Bone marrow (tissue), 2 donors: ENCODE data around the gene RPL7A.
A peak's percentile ranks its signal among the peaks of the same experiment; 100 is the strongest.
"Not testable (repeated sequence)": the region's sequence is repeated elsewhere in the genome, so short reads cannot be mapped to it uniquely, and the experiment has no call there.

Experiments
- DNase-seq, 2 donors: peaks; one replicate each; lab custom pipeline; 2025; lab: John Stamatoyannopoulos, UW

Gene RPL7A

DNA sequence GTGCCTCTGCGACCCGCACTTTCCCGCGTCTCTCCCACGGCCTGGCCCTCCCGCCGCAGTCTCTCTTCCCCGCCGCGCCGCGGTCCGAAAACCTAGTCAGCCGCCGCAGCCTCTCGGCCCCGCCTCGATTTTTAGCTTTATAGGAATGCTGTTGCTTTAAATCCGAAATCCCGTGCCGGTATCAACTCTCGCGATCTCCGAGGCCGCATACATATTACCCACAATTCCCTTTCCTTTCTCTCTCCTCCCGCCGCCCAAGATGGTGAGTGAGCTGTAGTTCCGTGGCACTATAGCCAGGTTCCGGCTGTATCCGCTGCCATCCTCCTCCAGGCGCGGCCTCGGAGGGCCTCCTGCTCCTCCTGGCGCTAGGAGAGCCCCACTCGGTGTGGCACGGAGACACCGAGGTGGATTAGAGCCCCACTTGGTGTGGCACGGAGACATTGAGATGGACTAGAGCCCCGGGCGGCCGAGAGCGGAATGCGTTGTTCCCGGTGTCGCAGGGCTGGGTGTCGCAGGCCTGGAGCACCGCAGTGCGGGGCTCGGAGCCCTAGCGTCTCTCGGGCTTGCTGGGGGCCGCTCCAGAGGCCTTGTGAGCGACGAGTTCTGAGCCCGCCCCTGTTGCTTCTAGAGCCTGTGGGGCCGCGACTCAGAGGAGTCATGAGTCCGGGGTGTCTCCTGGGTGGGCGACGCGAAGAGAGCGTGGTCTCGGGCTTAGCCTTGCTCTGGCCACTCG lies at the start of gene RPL7A, which contains the start of gene MED22:
TSS of gene RPL7A (plus strand) at position 234 of the 733 bp plus-strand sequence. CDS start at position 260, 26 bp downstream.
TSS of gene MED22 (minus strand) at position 147 of the 733 bp plus-strand sequence. CDS start 1,469 bp downstream, outside the sequence.
- peak; percentile 80 to 94 for DNase-seq

GRCh38 chr9:133299996-133300395 lies 48.0 kb upstream of the RPL7A start:
- DNase-seq = not testable (repeated sequence)

DNA sequence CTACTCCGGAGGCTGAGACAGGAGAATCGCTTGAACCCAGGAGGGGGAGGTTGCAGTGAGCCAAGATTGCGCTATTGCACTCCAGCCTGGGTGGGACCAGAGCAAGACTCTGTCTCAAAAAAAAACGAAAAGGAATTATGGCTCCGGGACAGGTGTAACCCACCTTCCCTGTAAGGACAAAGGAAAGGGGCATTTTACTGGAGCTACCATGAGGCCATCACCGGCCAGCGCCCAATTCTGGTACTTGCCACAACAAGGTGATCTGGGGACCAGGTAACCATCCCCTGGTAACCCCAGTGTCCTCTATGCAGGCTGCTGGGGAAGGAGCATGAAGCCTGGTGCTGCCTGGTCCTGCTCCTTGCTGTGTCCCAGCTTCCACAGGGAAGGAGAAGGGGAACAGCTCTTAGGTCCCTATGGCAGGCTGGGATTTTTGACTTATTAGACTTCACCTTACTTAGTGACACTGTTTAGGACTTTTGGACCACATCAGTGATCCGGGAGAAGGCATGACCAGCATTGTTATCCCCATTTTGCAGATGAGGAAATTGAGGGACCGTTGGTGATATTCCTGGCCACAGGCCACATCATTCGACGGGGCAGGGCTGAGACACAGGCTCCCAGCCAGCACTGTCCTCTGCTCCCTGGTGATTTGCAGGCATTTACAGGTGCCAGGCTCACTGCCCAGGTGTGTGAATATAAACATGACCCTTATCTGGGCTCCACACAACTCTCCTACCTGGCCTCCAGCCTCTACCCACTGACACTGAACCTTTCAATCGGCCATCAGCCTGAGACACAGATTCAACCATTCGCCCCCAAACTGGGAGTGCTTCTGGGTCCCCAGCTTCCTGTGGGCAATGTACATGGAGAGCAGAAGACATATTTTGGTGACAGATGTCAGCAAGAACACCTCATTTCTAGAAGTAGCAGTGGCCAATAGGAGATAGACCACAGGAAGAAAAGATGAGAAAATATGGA lies 46.5 kb upstream of the RPL7A start:
- no peak for DNase-seq

GRCh38 chr9:133303266-133304157 lies 44.5 kb upstream of the RPL7A start:
- no peak for DNase-seq

DNA sequence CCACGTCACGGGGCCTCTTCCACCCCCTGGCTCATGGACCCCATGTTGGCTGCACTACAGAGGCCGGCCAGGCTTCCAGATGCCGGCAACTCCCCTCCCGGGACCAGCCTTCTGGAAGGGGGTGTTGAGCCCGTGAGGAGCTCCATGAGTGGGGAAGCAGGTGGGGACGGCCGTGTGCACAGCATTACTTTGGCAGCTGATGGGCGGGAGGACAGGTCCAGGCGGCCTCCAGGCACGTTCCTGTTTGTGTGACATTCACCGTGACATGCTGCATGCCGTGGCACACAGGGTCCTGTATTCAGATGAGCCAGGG lies 43.9 kb upstream of the RPL7A start:
- no peak for DNase-seq

DNA sequence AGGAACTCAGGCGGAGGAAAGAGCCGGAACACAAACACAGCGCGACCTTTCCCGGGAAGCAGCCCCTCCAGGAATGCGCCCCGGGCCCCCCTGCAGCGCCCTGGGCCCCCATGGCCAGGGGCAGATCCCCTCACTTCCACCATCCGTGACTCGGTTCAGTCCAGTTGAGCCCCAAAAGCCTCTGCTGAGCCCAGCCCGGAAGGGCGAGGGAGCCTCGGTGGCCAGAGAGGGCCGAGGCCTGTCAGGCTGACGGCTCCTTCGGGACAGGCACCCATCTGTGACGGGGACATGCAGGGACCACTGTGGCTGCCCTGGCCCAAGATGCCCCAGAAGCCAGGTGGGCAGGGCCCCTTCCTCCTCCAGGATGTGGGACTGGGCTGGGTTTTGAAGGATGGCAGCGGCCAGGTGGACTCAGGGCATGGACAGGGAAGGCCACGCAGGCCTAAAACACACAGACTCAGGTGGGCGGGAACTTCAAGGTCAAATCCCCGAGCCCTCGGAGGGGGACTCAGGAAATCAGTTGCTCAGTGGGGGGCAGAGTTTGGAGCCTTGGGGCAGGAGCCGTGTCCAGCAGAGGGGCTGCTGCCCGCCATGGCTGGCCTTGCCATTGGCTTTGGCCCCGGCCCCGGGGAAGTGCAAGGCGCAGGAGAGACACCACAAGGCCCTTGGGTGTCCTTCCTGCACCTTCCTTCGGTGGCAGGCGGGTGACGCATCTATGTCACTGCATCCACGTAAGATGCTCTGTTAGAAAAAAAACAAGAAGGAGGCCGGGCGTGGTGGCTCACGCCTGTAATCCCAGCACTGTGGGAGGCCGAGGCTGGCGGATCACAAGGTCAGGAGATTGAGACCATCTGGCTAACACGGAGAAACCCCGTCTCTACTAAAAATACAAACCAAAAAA lies 43.3 kb upstream of the RPL7A start:
- no peak for DNase-seq

DNA sequence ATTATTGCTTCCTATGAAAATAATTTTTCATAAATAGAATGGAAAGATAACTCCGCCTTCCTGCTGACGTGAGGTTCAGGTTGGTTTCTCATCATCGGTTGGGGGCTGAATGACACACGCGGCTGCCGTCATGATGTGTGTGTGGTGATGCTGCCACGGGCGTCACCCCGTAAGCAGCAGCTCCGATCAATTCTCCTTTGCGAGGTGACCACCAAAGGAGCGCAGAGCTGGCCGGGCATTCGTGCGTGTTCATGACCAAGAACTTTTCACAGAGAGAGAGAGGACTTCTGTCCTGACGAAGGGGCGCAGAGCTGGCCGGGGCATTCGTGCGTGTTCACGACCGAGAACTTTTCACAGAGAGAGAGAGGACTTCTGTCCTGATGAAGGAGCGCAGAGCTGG lies 42.3 kb upstream of the RPL7A start:
- no peak for DNase-seq

GRCh38 chr9:133306242-133307204 lies 41.5 kb upstream of the RPL7A start:
- DNase-seq = no peak

- no peak for DNase-seq
These were observed 40.7 kb upstream of the RPL7A start for GRCh38 chr9:133307301-133307700.

DNA sequence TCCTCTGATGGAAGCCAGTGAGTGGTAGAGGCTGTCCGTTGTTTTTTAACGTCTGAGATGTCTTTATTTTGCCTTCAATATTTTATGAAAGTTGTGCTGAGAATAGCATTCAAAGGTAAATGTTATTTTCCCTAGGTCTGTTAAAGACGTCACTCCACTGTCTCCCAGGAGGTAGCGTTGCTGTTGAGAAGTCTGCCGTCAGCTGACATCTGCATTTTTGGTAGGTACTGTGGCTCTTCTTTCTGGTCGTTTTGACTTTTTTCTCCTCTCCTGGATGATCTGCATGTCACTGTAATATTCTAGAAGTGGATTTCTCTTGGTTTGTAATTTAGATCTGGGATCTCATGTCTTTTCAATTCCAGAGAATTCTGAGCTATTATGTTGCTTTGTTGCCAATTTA lies 38.4 kb upstream of the RPL7A start:
- DNase-seq = no peak

GRCh38 chr9:133315997-133316396 lies 32.0 kb upstream of the RPL7A start:
- no peak for DNase-seq

DNA sequence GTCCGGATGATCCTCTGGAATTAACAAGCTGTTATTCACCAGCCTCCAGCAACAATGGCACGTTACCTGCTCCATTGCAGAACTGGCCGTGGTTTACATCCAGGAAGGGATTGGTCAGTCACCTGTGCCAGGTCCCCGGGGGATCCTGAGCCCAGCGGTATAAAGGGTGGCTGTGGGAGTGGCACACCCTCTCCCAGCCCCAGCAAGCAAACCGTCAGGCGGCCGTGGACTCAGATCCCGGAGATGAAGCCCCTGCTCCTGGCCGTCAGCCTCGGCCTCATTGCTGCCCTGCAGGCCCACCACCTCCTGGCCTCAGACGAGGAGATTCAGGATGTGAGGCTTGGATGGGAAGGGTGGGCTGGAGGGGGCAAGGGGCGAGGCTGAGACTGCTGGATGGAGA lies 30.5 kb upstream of the RPL7A start:
- DNase-seq = not testable (repeated sequence)

GRCh38 chr9:133320421-133320881 lies 27.6 kb upstream of the RPL7A start:
- DNase-seq = no peak

DNA sequence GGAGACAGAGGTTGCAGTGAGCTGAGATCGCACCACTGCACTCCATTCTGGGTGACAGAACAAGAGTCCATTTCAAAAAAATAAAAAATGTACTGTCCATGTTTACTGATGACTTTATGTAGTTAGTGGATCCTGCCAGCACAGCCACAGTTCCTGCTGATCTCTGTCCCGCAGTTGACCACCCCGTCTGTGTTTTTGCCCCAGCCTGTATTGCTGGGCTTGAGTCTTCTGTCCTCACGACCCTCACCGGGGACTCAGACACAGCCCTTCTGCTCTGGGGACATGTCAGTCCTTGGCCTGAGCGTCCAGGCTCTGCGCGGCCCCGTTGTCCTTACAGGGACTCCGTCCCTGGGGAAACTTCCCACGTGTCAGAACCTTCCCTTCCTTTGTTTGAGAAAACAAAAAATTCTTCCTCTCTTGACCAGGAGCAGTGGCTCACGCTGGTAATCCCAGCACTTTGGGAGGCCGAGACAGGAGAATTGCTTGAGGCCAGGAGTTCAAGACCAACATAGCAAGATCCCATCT lies 26.5 kb upstream of the RPL7A start:
- DNase-seq = no peak

GRCh38 chr9:133322701-133323100 lies 25.3 kb upstream of the RPL7A start:
- DNase-seq = no peak

- no peak for DNase-seq
These were observed 24.8 kb upstream of the RPL7A start for GRCh38 chr9:133323211-133323610.

GRCh38 chr9:133323991-133324703 lies 23.9 kb upstream of the RPL7A start:
- no peak for DNase-seq

DNA sequence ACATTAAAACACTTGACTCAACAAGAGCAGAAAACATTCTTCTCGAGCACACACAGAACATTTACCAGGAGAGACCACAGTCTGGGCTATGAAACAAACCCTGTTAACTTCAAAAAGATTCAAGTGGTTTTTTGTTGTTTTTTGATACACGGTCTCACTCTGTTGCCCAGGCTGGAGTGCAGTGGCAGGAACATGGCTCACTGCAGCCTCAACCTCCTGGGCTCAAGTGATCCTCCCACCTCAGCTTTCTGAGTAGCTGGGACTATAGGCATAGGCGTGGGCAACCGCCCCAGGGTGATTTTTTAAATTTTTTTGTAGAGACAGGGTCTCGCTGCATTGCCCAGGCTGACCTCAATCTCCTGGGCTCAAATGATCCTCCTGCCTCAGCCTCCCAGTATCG lies 21.0 kb upstream of the RPL7A start:
- not testable (repeated sequence) for DNase-seq
